HUES48 (cell line): ENCODE results near the gene SEL1L3.
A peak's percentile ranks its signal among the peaks of the same experiment; 100 is the strongest.
"Not testable (repeated sequence)": the region's sequence is repeated elsewhere in the genome, so short reads cannot be mapped to it uniquely, and the experiment has no call there.

Experiments used
- H3K27ac ChIP-seq: one replicate; pipeline ENCODE4 v1.7.0; 2013; ENCODE audit warnings: low read depth, low read length, inconsistent platforms
- H3K27me3 ChIP-seq: 2 replicates; pipeline ENCODE4 v1.6.1; 2013; ENCODE audit warnings: mild to moderate bottlenecking, low read length; ENCODE audit not compliant: control insufficient read depth, insufficient read depth
- H3K36me3 ChIP-seq: 2 replicates; pipeline ENCODE4 v1.6.1; 2013; ENCODE audit warnings: low read length; ENCODE audit not compliant: control insufficient read depth, insufficient read depth
- H3K4me1 ChIP-seq: 2 replicates; pipeline ENCODE4 v1.6.1; 2013; ENCODE audit warnings: mild to moderate bottlenecking, low read length; ENCODE audit not compliant: control insufficient read depth, insufficient read depth
- H3K4me3 ChIP-seq: 2 replicates; pipeline ENCODE4 v1.5.1; 2013; ENCODE audit warnings: mild to moderate bottlenecking, low read depth, low read length
- H3K9ac ChIP-seq: 2 replicates; pipeline ENCODE4 v1.6.1; 2013; ENCODE audit warnings: mild to moderate bottlenecking, low read depth, low read length, moderate library complexity
- H3K9me3 ChIP-seq: 2 replicates; pipeline ENCODE4 v1.6.1; 2013; ENCODE audit warnings: low read length; ENCODE audit not compliant: control insufficient read depth, insufficient read depth

The SEL1L3 gene

GRCh38 chr4:25879091-25879584 lies 16.4 kb upstream of the SEL1L3 start:
- H3K9me3 ChIP-seq, result no peaks in the 10 kb centered on the region
- no peaks in the 10 kb centered on the region for H3K4me1 ChIP-seq
- H3K27ac ChIP-seq, result no peak overlapping the region
- H3K9ac ChIP-seq, result no peak overlapping the region
- H3K4me3 ChIP-seq, result no peak overlapping the region
- H3K27me3 ChIP-seq, result no peaks in the 10 kb centered on the region
- H3K36me3 ChIP-seq, result no peaks in the 10 kb centered on the region

GRCh38 chr4:25878676-25879075 lies 15.9 kb upstream of the SEL1L3 start:
- no peak overlapping the region for H3K27ac ChIP-seq
- H3K36me3 ChIP-seq, result no peaks in the 10 kb centered on the region
- no peak overlapping the region for H3K4me3 ChIP-seq
- H3K9ac ChIP-seq, result no peak overlapping the region
- no peaks in the 10 kb centered on the region for H3K9me3 ChIP-seq
- H3K4me1 ChIP-seq, result no peaks in the 10 kb centered on the region
- H3K27me3 ChIP-seq, result no peaks in the 10 kb centered on the region

- no peaks in the 10 kb centered on the region for H3K36me3 ChIP-seq
- H3K4me1 ChIP-seq, result no peaks in the 10 kb centered on the region
- H3K27me3 ChIP-seq, result no peaks in the 10 kb centered on the region
- H3K9ac ChIP-seq, result no peak overlapping the region
- H3K9me3 ChIP-seq, result no peaks in the 10 kb centered on the region
- no peak overlapping the region for H3K27ac ChIP-seq
- no peak overlapping the region for H3K4me3 ChIP-seq
Observed at GRCh38 chr4:25875281-25875745, 12.5 kb upstream of the SEL1L3 start.

GRCh38 chr4:25874655-25875054 lies 11.9 kb upstream of the SEL1L3 start:
- Histone ChIP-seq H3K4me3 (no peak overlapping the region), H3K27ac (no peak overlapping the region), H3K27me3 (no peaks in the 10 kb centered on the region), H3K4me1 (no peaks in the 10 kb centered on the region), H3K9ac (no peak overlapping the region), H3K36me3 (no peaks in the 10 kb centered on the region), H3K9me3 (no peaks in the 10 kb centered on the region)

- Histone ChIP-seq H3K9me3 (no peaks in the 10 kb centered on the region), H3K4me3 (no peak overlapping the region), H3K27ac (no peak overlapping the region), H3K27me3 (no peaks in the 10 kb centered on the region), H3K4me1 (no peaks in the 10 kb centered on the region), H3K9ac (no peak overlapping the region), H3K36me3 (no peaks in the 10 kb centered on the region)
Observed at GRCh38 chr4:25873632-25874129, 10.9 kb upstream of the SEL1L3 start.

- H3K27ac ChIP-seq, result no peak overlapping the region
- H3K4me3 ChIP-seq, result no peak overlapping the region
- H3K27me3 ChIP-seq, result no peaks in the 10 kb centered on the region
- no peak overlapping the region for H3K9ac ChIP-seq
- no peaks in the 10 kb centered on the region for H3K36me3 ChIP-seq
- no peaks in the 10 kb centered on the region for H3K4me1 ChIP-seq
- H3K9me3 ChIP-seq, result no peaks in the 10 kb centered on the region
Observed at GRCh38 chr4:25872851-25873631, 10.3 kb upstream of the SEL1L3 start.

- H3K27me3 ChIP-seq, result 0 out of 2 replicates have a peak, but pooled peaks cover 2% of the 10 kb centered on the region
- H3K4me3 ChIP-seq, result no peak overlapping the region
- no peaks in the 10 kb centered on the region; the same call in 1 of the 2 replicates for H3K4me1 ChIP-seq
- H3K27ac ChIP-seq, result no peak overlapping the region
- H3K9ac ChIP-seq, result no peak overlapping the region
- no peaks in the 10 kb centered on the region for H3K9me3 ChIP-seq
- H3K36me3 ChIP-seq, result no peaks in the 10 kb centered on the region
Observed at GRCh38 chr4:25870081-25870480, 7.3 kb upstream of the SEL1L3 start.

GRCh38 chr4:25867781-25868294 lies 5.0 kb upstream of the SEL1L3 start:
- Histone ChIP-seq H3K4me1 (peaks cover 4% of the 10 kb centered on the region), H3K4me3 (no peak overlapping the region)

GRCh38 chr4:25866401-25866800 lies 3.6 kb upstream of the SEL1L3 start:
- not testable (repeated sequence) for H3K4me3 ChIP-seq, H3K27ac ChIP-seq, H3K4me1 ChIP-seq, H3K9me3 ChIP-seq, H3K36me3 ChIP-seq, H3K9ac ChIP-seq
- peaks cover 14% of the 10 kb centered on the region for H3K27me3 ChIP-seq

More at GRCh38 chr4:25867781-25868294, 5.0 kb upstream of the SEL1L3 start:
- H3K9me3 ChIP-seq, result no peaks in the 10 kb centered on the region
- no peak overlapping the region for H3K9ac ChIP-seq
- H3K27me3 ChIP-seq, result peaks cover 13% of the 10 kb centered on the region; the same call in 1 of the 2 replicates
- no peak overlapping the region for H3K27ac ChIP-seq
- H3K36me3 ChIP-seq, result no peaks in the 10 kb centered on the region

- Histone ChIP-seq H3K4me1 (peaks cover 17% of the 10 kb centered on the region), H3K4me3 (no peak overlapping the region), H3K27me3 (peaks cover 16% of the 10 kb centered on the region), H3K27ac (no peak overlapping the region), H3K9ac (no peak overlapping the region), H3K36me3 (no peaks in the 10 kb centered on the region), H3K9me3 (no peaks in the 10 kb centered on the region)
Observed at GRCh38 chr4:25865586-25865985, 2.8 kb upstream of the SEL1L3 start.

GRCh38 chr4:25863831-25864418 lies 1.1 kb upstream of the SEL1L3 start:
- peak overlapping the region; percentile 73 for H3K27ac ChIP-seq
- H3K4me3 ChIP-seq, result peak overlapping the region; percentile 84
- H3K9ac ChIP-seq, result peak overlapping the region; percentile 50

More at GRCh38 chr4:25863831-25864418, 1.1 kb upstream of the SEL1L3 start:
- no peaks in the 10 kb centered on the region for H3K36me3 ChIP-seq
- peaks cover 16% of the 10 kb centered on the region for H3K27me3 ChIP-seq
- peaks cover 28% of the 10 kb centered on the region for H3K4me1 ChIP-seq
- H3K9me3 ChIP-seq, result no peaks in the 10 kb centered on the region
